Dendritic cell treated with granulocyte-macrophage colony-stimulating factor and Interleukin-4, amounts not matched to agents 40 ng/mL and 50 ng/mL, for 4 days (primary cell): ENCODE data around the gene KCNAB1.
"Not testable (repeated sequence)": the region's sequence is repeated elsewhere in the genome, so short reads cannot be mapped to it uniquely, and the experiment has no call there.

ENCODE experiments used
- H3K27ac Mint-ChIP-seq: one replicate; pipeline ENCODE4 v1.8.0; 2022; ENCODE audit warnings: mild to moderate bottlenecking, mixed read lengths
- H3K27me3 Mint-ChIP-seq: one replicate; pipeline ENCODE4 v1.8.0; 2022; ENCODE audit warnings: mild to moderate bottlenecking, mixed read lengths
- H3K36me3 Mint-ChIP-seq: one replicate; pipeline ENCODE4 v1.8.0; 2022; ENCODE audit warnings: low read depth, mixed read lengths
- H3K4me1 Mint-ChIP-seq: one replicate; pipeline ENCODE4 v1.8.0; 2022; ENCODE audit warnings: low read depth, mixed read lengths
- H3K4me3 Mint-ChIP-seq: one replicate; pipeline ENCODE4 v1.8.0; 2022; ENCODE audit warnings: mild to moderate bottlenecking, moderate library complexity, mixed read lengths
- H3K9me3 Mint-ChIP-seq: one replicate; pipeline ENCODE4 v1.8.0; 2022; ENCODE audit warnings: mixed read lengths
- intact Hi-C: fragments of 100-400 bp; cut with micrococcal nuclease; formaldehyde crosslinking; loops from one replicate; pipeline ENCODE4 v1.15.0; 2022

The KCNAB1 gene

GRCh38 chr3:156109989-156110388 is 10.4 kb upstream of the KCNAB1 start:
- Mint-ChIP-seq H3K4me1 (no peaks in the 10 kb centered on the region), H3K27ac (no peak overlapping the region), H3K9me3 (no peaks in the 10 kb centered on the region), H3K4me3 (no peak overlapping the region), H3K27me3 (no peaks in the 10 kb centered on the region), H3K36me3 (no peaks in the 10 kb centered on the region)
- intact Hi-C loops: no loop called here

- Mint-ChIP-seq H3K36me3 (no peaks in the 10 kb centered on the region), H3K27ac (no peak overlapping the region), H3K9me3 (no peaks in the 10 kb centered on the region), H3K4me1 (no peaks in the 10 kb centered on the region), H3K4me3 (no peak overlapping the region), H3K27me3 (peaks cover 5% of the 10 kb centered on the region)
- intact Hi-C loops: no loop called here
These were observed 6.1 kb downstream of the KCNAB1 start for GRCh38 chr3:156126467-156126866.

GRCh38 chr3:156131241-156131640 is 10.9 kb downstream of the KCNAB1 start:
- no peak overlapping the region for H3K4me3 Mint-ChIP-seq
- H3K9me3 Mint-ChIP-seq: no peaks in the 10 kb centered on the region
- H3K27ac Mint-ChIP-seq: no peak overlapping the region
- H3K4me1 Mint-ChIP-seq: no peaks in the 10 kb centered on the region
- peaks cover 1% of the 10 kb centered on the region for H3K27me3 Mint-ChIP-seq
- intact Hi-C loops: no loop called here
- no peaks in the 10 kb centered on the region for H3K36me3 Mint-ChIP-seq

- Mint-ChIP-seq H3K27ac (no peak overlapping the region), H3K9me3 (no peaks in the 10 kb centered on the region), H3K4me3 (no peak overlapping the region), H3K4me1 (no peaks in the 10 kb centered on the region), H3K27me3 (peaks cover 1% of the 10 kb centered on the region), H3K36me3 (no peaks in the 10 kb centered on the region)
- intact Hi-C loops: no loop called here
These were observed 11.4 kb downstream of the KCNAB1 start for GRCh38 chr3:156131799-156132198.

- Mint-ChIP-seq H3K4me1 (no peaks in the 10 kb centered on the region), H3K36me3 (no peaks in the 10 kb centered on the region), H3K9me3 (no peaks in the 10 kb centered on the region), H3K27ac (no peak overlapping the region), H3K27me3 (peaks cover 1% of the 10 kb centered on the region), H3K4me3 (no peak overlapping the region)
- intact Hi-C loops: no loop called here
These were observed 11.9 kb downstream of the KCNAB1 start for GRCh38 chr3:156132313-156132712.

GRCh38 chr3:156133076-156133475 is 12.7 kb downstream of the KCNAB1 start:
- H3K36me3 Mint-ChIP-seq: no peaks in the 10 kb centered on the region
- no peak overlapping the region for H3K27ac Mint-ChIP-seq
- H3K4me3 Mint-ChIP-seq: no peak overlapping the region
- no peaks in the 10 kb centered on the region for H3K9me3 Mint-ChIP-seq
- no peaks in the 10 kb centered on the region for H3K4me1 Mint-ChIP-seq
- peaks cover 1% of the 10 kb centered on the region for H3K27me3 Mint-ChIP-seq
- intact Hi-C loops: no loop called here

GRCh38 chr3:156135921-156136638 is 15.7 kb downstream of the KCNAB1 start:
- no peak overlapping the region for H3K4me3 Mint-ChIP-seq
- H3K4me1 Mint-ChIP-seq: no peaks in the 10 kb centered on the region
- intact Hi-C loops: no loop called here
- no peaks in the 10 kb centered on the region for H3K36me3 Mint-ChIP-seq
- peaks cover 1% of the 10 kb centered on the region for H3K27me3 Mint-ChIP-seq
- no peak overlapping the region for H3K27ac Mint-ChIP-seq
- H3K9me3 Mint-ChIP-seq: no peaks in the 10 kb centered on the region

GRCh38 chr3:156137397-156137796 is 17.0 kb downstream of the KCNAB1 start:
- H3K9me3 Mint-ChIP-seq, H3K27ac Mint-ChIP-seq, intact Hi-C loops, H3K36me3 Mint-ChIP-seq, H3K27me3 Mint-ChIP-seq, H3K4me1 Mint-ChIP-seq, H3K4me3 Mint-ChIP-seq: not testable (repeated sequence)

- no peak overlapping the region for H3K4me3 Mint-ChIP-seq
- intact Hi-C loops: no loop called here
- H3K27ac Mint-ChIP-seq: no peak overlapping the region
- peaks cover 1% of the 10 kb centered on the region for H3K27me3 Mint-ChIP-seq
- no peaks in the 10 kb centered on the region for H3K9me3 Mint-ChIP-seq
- no peaks in the 10 kb centered on the region for H3K4me1 Mint-ChIP-seq
- H3K36me3 Mint-ChIP-seq: no peaks in the 10 kb centered on the region
These were observed 19.7 kb downstream of the KCNAB1 start for GRCh38 chr3:156140001-156140595.

- H3K27me3 Mint-ChIP-seq: peaks cover 3% of the 10 kb centered on the region
- H3K36me3 Mint-ChIP-seq: no peaks in the 10 kb centered on the region
- no peaks in the 10 kb centered on the region for H3K4me1 Mint-ChIP-seq
- H3K27ac Mint-ChIP-seq: no peak overlapping the region
- intact Hi-C loops: no loop called here
- H3K9me3 Mint-ChIP-seq: no peaks in the 10 kb centered on the region
- no peak overlapping the region for H3K4me3 Mint-ChIP-seq
These were observed 22.3 kb downstream of the KCNAB1 start for GRCh38 chr3:156142702-156143101.

- intact Hi-C loops: no loop called here
These were observed 22.8 kb downstream of the KCNAB1 start for GRCh38 chr3:156143136-156143535.

GRCh38 chr3:156144060-156144459 is 23.7 kb downstream of the KCNAB1 start:
- H3K4me3 Mint-ChIP-seq: no peak overlapping the region
- H3K9me3 Mint-ChIP-seq: no peaks in the 10 kb centered on the region
- H3K4me1 Mint-ChIP-seq: peaks cover 3% of the 10 kb centered on the region
- no peaks in the 10 kb centered on the region for H3K36me3 Mint-ChIP-seq
- H3K27ac Mint-ChIP-seq: no peak overlapping the region
- peaks cover 6% of the 10 kb centered on the region for H3K27me3 Mint-ChIP-seq
- intact Hi-C loops: no loop called here

More at GRCh38 chr3:156143136-156143535, 22.8 kb downstream of the KCNAB1 start:
- H3K36me3 Mint-ChIP-seq: no peaks in the 10 kb centered on the region
- no peaks in the 10 kb centered on the region for H3K9me3 Mint-ChIP-seq
- H3K27me3 Mint-ChIP-seq: peaks cover 6% of the 10 kb centered on the region
- no peaks in the 10 kb centered on the region for H3K4me1 Mint-ChIP-seq
- H3K4me3 Mint-ChIP-seq: no peak overlapping the region
- H3K27ac Mint-ChIP-seq: no peak overlapping the region

GRCh38 chr3:156145866-156146265 is 25.5 kb downstream of the KCNAB1 start:
- H3K27me3 Mint-ChIP-seq: peaks cover 6% of the 10 kb centered on the region
- H3K36me3 Mint-ChIP-seq: no peaks in the 10 kb centered on the region
- peaks cover 7% of the 10 kb centered on the region for H3K4me1 Mint-ChIP-seq
- no peak overlapping the region for H3K27ac Mint-ChIP-seq
- no peaks in the 10 kb centered on the region for H3K9me3 Mint-ChIP-seq
- intact Hi-C loops: loop anchor here (5.0 kb wide), 1 partner anchor 991 kb away; no protein-coding TSS in a partner anchor
- no peak overlapping the region for H3K4me3 Mint-ChIP-seq

- H3K4me3 Mint-ChIP-seq: no peak overlapping the region
- peaks cover 6% of the 10 kb centered on the region for H3K27me3 Mint-ChIP-seq
- H3K9me3 Mint-ChIP-seq: no peaks in the 10 kb centered on the region
- intact Hi-C loops: loop anchor here (5.0 kb wide), 1 partner anchor 989 kb away; no protein-coding TSS in a partner anchor
- no peaks in the 10 kb centered on the region for H3K36me3 Mint-ChIP-seq
- H3K4me1 Mint-ChIP-seq: peaks cover 7% of the 10 kb centered on the region
- H3K27ac Mint-ChIP-seq: no peak overlapping the region
These were observed 28.1 kb downstream of the KCNAB1 start for GRCh38 chr3:156148345-156148945.
